ENCODE results near the gene BCL11A.

BCL11A gene

GRCh38 chr2:60453872-60454271 is 99.6 kb downstream of the BCL11A start:
- no peak for DNase-seq

- no peak for DNase-seq
These were observed 100.2 kb downstream of the BCL11A start for GRCh38 chr2:60453301-60453700.

DNA sequence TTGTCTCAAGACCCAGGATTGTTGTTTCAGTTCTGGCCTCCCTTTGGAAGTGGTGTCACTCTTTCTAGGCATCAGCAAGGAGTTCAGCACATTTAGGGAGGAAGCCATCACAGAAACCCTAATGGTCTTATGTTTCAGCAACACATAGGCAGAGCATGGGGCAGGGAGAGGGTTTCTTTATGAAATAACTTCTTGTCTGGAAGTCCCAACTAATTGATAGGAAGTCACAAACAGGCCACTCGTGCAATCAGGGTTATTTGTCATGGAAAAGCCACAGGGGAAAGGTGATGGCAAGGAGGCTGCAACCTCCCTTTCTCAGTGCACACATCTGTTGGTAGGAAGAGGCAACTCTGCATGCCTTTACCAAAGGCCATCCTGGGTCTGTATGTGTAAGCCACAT is 103.0 kb downstream of the BCL11A start:
- no peak for DNase-seq

DNA sequence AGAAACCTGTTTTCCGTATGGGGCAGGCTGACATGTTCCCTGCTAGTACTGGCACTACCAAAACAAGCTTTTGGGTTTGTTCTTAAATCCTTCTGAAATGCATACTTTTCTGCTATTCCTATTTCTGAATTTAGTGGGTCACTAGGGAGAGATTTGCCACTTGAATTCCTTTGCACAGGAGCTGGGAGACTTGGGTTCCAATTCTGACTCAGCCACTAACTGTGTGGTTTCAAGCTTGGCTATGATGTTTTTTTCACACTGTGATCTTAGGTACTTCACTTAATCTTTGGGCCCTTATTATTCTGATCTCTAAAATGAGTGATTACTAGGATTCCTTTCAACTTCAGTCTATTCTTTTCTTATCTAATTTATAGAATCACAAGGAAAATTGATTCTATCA is 105.5 kb downstream of the BCL11A start:
- DNase-seq = no peak

DNA sequence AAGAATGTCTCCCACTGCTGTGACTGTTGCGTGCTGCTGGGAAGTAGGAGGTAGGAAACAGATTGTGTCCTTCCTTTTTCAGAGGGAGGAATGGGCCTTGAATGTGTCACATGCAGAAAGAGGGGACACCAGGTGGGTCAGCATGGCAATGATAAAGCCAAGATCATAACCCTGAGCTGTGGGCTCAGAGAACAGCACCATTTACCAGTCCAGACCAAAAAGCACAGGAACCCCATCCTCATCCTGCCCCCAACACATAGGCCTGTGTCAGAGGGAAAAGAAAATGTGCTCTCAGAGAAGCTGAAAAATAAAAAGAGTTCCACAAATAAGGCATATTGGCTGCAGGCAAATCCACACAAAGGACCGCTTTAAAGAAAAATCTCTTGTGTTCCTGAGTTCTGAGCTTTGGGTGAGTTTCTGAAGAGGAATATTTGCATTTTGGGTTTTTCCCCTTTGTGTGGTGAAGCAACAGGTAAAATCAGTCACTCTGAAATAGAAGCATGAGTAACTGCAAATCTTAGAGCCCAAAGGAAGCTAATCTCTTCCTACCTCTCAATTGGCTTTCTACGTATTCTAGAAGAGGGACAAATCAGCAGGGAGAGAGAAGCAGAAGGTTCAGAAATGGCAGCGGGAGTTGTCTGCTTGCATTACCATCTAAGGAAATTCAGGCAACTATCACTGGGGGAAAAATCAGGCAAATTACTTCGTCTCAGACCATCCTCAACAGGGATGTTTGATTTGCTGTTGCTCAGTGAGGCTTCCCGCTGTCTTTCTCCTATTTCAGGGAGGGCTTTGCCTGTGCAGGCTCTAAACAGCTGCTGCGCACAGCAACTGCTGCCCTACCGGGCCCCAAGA is 106.8 kb downstream of the BCL11A start:
- no peak for DNase-seq

DNA sequence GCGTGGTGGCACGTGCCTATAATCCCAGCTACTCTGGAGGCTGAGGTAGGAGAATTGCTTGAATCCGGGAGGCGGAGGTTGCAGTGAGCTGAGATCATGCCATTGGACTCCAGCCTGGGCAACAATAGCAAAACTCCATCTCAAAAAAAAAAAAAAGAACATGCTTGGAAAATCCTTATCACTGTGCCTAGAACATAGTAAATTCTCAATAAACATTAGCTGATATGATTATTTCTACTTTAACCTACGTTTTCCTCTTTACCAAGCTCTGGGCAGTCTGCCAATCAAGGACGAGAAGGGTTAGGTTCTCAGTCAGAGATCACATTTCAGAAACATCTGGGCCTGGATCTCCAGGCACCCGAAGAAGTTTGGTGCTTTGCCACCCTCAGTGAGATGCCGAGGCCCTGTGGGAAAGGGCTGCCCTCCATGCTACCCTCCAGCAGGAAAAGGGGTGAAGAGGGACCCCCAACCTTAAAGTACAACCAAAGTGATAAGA is 107.7 kb downstream of the BCL11A start:
- DNase-seq = no peak

DNA sequence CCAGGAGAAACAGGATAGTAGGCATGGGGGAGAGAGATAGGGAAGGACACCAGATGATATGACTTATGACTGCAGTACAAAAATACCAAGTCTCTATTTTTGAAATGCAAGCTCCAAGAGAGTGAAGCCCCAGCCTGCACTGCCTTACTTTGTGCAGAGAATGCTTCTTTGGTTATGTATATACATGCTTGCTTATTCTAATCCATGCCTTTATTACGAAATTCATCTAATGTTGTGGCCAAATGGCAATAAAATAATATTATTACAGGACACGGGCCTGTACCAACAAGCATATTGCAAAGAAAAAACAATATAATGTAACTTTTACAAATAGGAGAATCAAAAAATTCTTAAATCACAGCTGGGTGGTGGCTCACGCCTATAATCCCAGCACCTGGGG is 110.8 kb downstream of the BCL11A start:
- no peak for DNase-seq

- no peak for DNase-seq
These were observed 111.7 kb downstream of the BCL11A start for GRCh38 chr2:60441800-60442199.

- DNase-seq = no peak
These were observed 112.7 kb downstream of the BCL11A start for GRCh38 chr2:60440767-60441163.

DNA sequence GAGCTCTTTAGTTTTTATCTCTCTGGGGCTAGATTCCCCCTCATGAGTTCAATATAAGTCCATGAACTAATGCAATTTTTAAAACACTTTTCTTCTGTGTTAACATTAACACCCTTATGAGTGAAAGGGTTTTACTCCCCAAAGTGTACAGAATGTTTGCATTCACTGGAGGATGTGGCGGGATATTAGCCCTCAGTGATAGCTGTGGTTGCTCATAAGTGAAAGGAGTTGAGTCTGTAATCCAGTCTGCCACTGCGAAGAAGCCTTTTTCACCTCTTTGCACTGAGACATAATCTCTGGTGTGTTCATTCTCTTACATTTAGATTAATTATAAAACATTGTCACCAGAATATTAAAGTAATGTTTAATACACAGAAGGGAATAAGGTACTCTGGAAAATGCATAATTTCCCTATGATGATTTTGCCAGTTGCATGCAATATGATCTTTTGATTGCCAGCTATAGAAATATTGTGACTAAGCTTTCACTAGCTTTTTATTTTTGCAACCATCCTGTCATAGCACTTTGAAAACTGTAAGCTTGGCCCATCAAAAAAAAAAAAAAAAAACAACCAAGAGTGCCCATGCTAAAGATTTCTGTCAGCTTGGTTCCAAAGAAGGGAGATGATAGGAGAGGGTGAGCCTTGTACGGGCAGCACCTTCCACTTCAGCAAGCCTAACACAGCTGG is 113.2 kb downstream of the BCL11A start:
- DNase-seq = no peak

DNA sequence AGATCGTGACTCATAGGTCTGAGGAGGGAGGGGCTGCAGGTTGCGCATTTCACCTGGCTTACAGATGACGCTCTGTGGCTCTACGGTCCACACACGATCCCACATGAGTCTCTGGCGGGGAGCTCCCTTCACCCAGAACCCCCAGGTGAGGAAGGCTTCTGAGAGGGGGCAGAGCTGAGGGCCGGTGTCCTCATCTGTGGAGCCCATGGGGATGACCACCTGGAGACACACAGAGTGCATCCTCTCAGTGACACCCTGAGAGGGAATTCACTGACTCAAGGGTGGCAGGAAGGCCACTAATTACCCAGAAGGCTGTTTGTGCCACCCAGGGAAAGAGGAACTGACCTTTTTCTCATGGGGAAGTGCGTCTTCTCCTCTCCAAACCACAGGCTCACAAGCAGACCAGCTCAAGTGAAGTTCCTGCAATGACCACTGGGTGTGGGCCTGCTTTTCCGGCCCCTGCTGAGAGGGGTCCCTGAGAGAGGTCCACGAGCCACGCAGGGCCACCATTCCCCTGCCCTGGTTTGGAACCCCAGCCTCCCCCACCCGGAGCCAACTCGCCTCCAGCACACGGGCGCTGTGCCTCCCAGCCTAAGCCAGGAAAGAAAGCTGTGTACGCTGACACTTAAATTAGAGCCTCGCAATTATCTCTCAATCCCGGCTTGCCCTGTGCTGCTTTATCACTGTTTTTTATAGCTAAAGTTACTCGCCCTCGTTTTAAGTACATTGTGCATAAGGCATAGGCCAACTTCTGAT is 114.1 kb downstream of the BCL11A start:
- DNase-seq = no peak

DNA sequence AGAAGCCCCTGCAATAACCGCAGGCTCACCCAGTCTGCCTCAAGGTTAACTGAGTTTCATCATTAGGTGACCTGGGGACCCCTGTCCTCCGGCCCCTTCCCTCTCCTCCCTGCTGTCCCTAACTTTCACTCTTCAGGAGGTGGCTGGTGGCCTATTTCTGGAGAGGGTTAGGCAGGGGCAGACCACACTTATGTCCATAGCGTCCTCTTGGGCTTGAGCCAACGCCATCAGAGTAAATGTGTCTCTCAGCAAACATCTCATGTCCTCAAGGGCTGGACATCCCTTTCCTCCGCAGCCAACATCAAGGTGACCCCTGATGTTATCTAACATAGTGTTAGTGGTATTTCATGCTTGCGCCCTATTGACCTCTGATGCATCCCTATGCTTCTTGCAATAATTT is 114.8 kb downstream of the BCL11A start:
- no peak for DNase-seq

DNA sequence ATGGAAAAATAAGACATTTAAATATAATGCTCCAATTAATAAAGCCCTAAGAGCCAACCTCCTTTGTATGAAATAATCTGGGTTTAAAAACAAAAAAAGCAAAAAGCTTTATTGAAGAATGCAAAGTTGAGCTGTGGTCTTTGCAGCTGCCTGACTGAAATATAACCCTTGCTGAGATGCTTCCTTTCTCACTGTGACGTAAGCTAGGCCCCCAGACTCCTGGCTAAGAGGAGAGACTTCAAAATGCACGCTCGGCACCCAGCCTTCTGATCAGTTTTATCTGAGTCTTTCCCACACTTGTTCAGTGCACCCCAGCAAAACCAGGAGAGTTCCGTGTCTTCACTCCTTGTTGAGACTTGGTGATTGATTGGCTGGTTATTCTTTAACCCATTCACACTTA is 115.3 kb downstream of the BCL11A start:
- no peak for DNase-seq

GRCh38 chr2:60437080-60437696 is 116.3 kb downstream of the BCL11A start:
- no peak for DNase-seq

DNA sequence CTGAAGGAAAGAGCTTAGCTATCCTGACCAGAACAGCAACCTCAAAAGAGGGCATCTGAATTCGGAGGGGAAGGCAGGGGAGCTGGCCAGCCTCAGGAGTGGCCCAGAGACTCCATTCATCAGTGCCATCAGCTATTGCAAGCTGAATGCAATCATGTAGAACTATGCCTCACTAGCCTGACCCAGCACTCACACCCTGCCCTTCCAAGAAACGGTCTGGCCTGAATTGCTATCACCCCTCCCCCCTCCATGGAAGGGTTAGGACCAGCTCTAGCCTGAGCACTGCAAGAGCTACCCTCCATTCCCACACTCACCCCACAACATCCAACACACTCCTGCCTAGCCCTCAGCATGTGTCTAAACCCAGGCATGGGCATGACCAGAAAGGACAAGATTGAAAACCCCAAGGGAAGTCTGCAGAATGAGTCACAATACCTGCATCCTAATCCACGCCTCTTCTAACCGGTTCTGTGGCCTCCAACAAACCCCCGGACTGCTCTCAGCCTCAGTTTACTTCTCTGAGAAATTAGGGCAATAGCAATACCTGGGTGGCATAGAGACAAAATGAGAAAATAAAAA is 120.3 kb downstream of the BCL11A start:
- no peak for DNase-seq

DNA sequence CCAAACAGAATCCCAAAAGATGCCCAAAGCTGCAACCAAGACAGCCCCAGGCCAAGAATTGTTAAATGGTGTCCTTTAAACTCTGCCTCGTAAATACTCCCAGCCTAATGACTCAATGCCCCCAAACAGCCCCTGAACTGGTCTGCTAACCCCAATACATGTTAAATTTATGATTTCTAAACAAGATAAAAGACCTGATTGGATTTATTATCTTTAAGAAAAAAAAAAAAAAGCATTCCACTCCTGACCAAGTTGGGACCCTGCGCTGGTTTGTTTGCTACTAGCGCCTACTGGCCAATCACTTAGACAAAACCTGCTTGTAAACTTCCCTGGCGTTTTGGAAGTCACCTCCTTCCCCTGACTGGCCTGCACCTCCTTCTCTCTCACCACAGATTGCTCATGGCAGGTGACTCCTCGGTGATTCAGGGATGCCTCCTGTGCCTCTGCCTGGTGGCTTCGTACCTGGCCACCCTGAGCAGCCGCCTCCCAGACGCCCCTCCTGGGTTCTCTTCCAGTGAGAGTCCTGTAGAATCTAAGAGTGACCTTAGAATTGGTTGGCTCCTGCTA is 121.3 kb downstream of the BCL11A start:
- DNase-seq = no peak

DNA sequence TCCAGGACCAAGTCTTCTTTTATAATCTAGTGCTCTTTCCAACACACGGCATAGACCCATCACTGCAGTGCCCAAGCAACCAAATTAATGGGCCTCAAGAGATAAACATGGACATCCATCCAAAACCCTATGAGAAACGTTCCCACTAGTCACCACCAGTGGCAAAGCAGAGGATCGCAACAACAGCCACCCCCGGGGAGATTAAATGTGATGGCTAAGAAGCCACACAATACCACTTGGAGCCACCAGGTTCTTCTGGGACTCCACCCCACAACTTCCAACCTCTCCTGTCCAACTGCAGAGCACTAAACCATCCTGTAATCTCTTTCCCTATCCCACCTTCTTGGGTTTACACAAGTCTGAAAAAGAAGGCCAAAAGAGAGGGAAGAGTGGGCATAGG is 123.8 kb downstream of the BCL11A start:
- DNase-seq = no peak

DNA sequence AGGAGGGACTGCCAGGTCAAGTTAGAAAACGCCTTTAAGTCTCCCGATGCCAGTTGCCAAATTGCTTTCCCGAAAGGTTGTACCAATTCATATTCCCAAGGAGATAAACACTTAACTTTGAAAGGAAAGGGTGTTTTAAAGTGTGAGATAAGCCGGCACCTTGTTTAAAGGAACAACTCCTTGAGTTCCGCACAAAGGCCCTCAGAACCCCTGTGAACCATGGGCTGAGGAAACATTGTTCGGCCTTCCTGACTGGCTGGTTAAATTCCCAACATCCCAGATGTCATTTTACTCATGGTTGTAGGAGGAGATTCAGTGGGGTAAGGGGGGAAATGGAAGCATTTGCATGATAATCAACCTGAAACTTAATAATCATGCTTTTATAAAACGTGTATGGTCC is 126.6 kb downstream of the BCL11A start:
- no peak for DNase-seq

GRCh38 chr2:60426341-60426740 is 127.1 kb downstream of the BCL11A start:
- no peak for DNase-seq

- no peak for DNase-seq
These were observed 129.2 kb downstream of the BCL11A start for GRCh38 chr2:60424233-60424632.

DNA sequence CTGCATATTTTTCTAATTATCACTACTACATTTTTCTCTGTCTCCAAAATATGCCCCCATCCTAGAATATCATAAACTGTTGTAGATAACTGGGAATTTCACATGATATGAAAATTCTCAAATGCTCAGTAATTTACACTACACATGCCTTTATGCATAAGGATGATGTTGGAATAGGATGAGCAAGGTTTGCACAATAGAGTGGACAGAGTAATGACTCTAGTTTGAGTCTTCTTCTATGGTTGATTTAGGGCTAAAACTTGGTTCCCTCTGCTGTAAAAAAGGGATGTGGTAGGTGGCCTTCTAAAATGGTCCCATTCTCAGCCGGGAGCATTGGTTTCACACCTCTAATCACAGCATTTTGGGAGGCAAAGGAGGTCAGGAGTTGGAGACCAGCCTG is 129.9 kb downstream of the BCL11A start:
- DNase-seq = no peak

DNA sequence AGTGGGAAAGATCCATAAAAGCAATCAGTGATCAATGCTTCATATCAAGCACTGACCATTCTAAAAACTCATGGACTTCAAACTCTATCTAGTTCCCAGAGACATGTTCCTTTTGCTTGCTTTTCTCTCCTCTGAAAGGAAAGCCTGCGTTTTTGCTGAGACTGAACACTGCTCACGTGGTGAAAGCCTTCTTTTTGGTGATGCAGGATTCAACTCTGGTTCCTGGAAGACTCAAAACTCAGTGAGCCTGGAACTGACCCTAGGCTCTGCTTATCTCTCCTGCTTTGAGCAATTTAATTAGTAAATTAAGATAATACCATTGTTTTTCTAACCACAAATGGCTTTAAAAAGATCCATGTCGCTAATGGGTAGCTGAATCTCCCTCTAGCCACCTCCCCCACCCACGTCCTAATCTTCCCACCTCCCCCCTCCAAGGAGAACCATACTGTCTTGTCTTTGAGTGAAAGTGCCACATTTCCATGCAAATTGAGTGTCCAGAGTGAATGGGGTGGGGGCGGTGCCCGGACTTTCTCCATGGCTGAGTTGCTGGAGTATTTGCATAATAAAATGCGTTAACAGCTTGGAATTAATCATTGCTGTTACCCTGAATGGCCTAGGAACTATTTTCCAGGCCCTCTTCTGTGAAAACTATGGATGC is 130.5 kb downstream of the BCL11A start:
- no peak for DNase-seq
